Mesenchymal stem cell (in vitro differentiated cells and primary cell): Measurements from ENCODE around the gene H3-3A.

Experiments used
- DNase-seq: peaks from one replicate; pipeline ENCODE4 v3.0.0-alpha.2; 2013
- H2AFZ ChIP-seq: one replicate; pipeline ENCODE4 v1.6.1; 2013; ENCODE audit warnings: low read depth, mild to moderate bottlenecking, control low read depth, inconsistent platforms, low read length, moderate library complexity
- H2AK5ac ChIP-seq: 2 replicates; pipeline ENCODE4 v1.6.1; 2013; ENCODE audit warnings: low read length, moderate library complexity, mild to moderate bottlenecking, inconsistent platforms; ENCODE audit not compliant: severe bottlenecking
- H2BK120ac ChIP-seq: one replicate; pipeline ENCODE4 v1.6.1; 2013; ENCODE audit warnings: low read depth, mild to moderate bottlenecking, inconsistent platforms, low read length, moderate library complexity
- H2BK12ac ChIP-seq, 2 experiments: one replicate each; pipeline ENCODE4 v1.6.1; 2013; ENCODE audit warnings: inconsistent platforms in 2 of 2, low read length in 2 of 2, mild to moderate bottlenecking in 2 of 2, moderate library complexity in 2 of 2, control low read depth in 1 of 2
- H2BK15ac ChIP-seq: one replicate; pipeline ENCODE4 v1.6.1; 2013; ENCODE audit warnings: mild to moderate bottlenecking, low read depth, inconsistent platforms; ENCODE audit not compliant: poor library complexity, severe bottlenecking
- H2BK5ac ChIP-seq: 2 replicates; pipeline ENCODE4 v1.6.1; 2013; ENCODE audit warnings: low read depth, mild to moderate bottlenecking, low read length, control low read depth, inconsistent platforms; ENCODE audit not compliant: poor library complexity, severe bottlenecking
- H3K14ac ChIP-seq, 2 experiments: one replicate each; pipeline ENCODE4 v1.6.1; 2013; ENCODE audit warnings: inconsistent platforms in 2 of 2, low read length in 2 of 2, control low read depth in 1 of 2, mild to moderate bottlenecking in 1 of 2, moderate library complexity in 1 of 2
- H3K18ac ChIP-seq, 2 experiments: one replicate each; pipeline ENCODE4 v1.6.1; 2013; ENCODE audit warnings: inconsistent platforms in 2 of 2, low read length in 2 of 2, control low read depth in 1 of 2, low read depth in 1 of 2, mild to moderate bottlenecking in 1 of 2
- H3K23ac ChIP-seq, 2 experiments: one replicate each; pipeline ENCODE4 v1.6.1; 2013; ENCODE audit warnings: inconsistent platforms in 2 of 2, low read length in 2 of 2, mild to moderate bottlenecking in 2 of 2, moderate library complexity in 2 of 2, control low read depth in 1 of 2
- H3K27ac ChIP-seq: 2 replicates; pipeline ENCODE4 v1.5.1; 2013; ENCODE audit warnings: mild to moderate bottlenecking, moderate library complexity, low read length, control low read depth, inconsistent platforms; ENCODE audit not compliant: poor library complexity, severe bottlenecking
- H3K27me3 ChIP-seq, 2 experiments: 2 replicates each; pipeline versions ENCODE4 v1.6.1 to v1.7.0; 2013; ENCODE audit warnings: low read length in 2 of 2, mild to moderate bottlenecking in 2 of 2, moderate library complexity in 2 of 2, control low read depth in 1 of 2, inconsistent platforms in 1 of 2; ENCODE audit not compliant: control insufficient read depth in 1 of 2, insufficient read depth in 1 of 2
- H3K36me3 ChIP-seq, 2 experiments: 2 replicates each; pipeline versions ENCODE4 v1.6.1 to v1.7.0; 2013; ENCODE audit warnings: low read length in 2 of 2, control low read depth in 1 of 2, inconsistent platforms in 1 of 2, low read depth in 1 of 2, mild to moderate bottlenecking in 1 of 2; ENCODE audit not compliant: insufficient read depth in 2 of 2, control insufficient read depth in 1 of 2
- H3K4ac ChIP-seq, 2 experiments: one replicate each; pipeline ENCODE4 v1.6.1; 2013; ENCODE audit warnings: inconsistent platforms in 2 of 2, low read length in 2 of 2, mild to moderate bottlenecking in 2 of 2, moderate library complexity in 2 of 2, control low read depth in 1 of 2, low read depth in 1 of 2
- H3K4me1 ChIP-seq: 2 replicates; pipeline ENCODE4 v1.6.1; 2013; ENCODE audit warnings: low read depth, low read length, control low read depth; ENCODE audit not compliant: control insufficient read depth, insufficient read depth
- H3K4me2 ChIP-seq: 2 replicates; pipeline ENCODE4 v1.6.1; 2013; ENCODE audit warnings: low read length, mild to moderate bottlenecking, inconsistent platforms; ENCODE audit not compliant: poor library complexity, severe bottlenecking
- H3K4me3 ChIP-seq, 2 experiments: 2 replicates each; pipeline versions ENCODE4 v1.5.1 to v1.7.0; 2013; ENCODE audit warnings: low read length in 2 of 2, mild to moderate bottlenecking in 2 of 2, control low read depth in 1 of 2, low read depth in 1 of 2; ENCODE audit not compliant: insufficient read depth in 1 of 2
- H3K79me1 ChIP-seq: replicated peaks from 2 replicates; pipeline ENCODE4 v1.6.1; 2013; ENCODE audit warnings: mild to moderate bottlenecking, control low read depth, low read length, inconsistent platforms; ENCODE audit not compliant: poor library complexity, severe bottlenecking
- H3K9ac ChIP-seq: 2 replicates; pipeline ENCODE4 v1.7.0; 2013; ENCODE audit warnings: mild to moderate bottlenecking, low read length, moderate library complexity
- H3K9me3 ChIP-seq: 2 replicates; pipeline ENCODE4 v1.7.0; 2013; ENCODE audit warnings: mild to moderate bottlenecking, low read length; ENCODE audit not compliant: control insufficient read depth
- H4K8ac ChIP-seq: one replicate; pipeline ENCODE4 v1.6.1; 2013; ENCODE audit warnings: inconsistent platforms, mild to moderate bottlenecking, low read length, moderate library complexity
- H4K91ac ChIP-seq: one replicate; pipeline ENCODE4 v1.6.1; 2013; ENCODE audit warnings: mild to moderate bottlenecking, low read length, inconsistent platforms
- WGBS: methylation state at CpG from one replicate; pipeline ENCODE4 v1.1.7; 2013; ENCODE audit warnings: mixed read lengths; 5-methylcytosine and 5-hydroxymethylcytosine counted together

The H3-3A gene

GRCh38 chr1:226117330-226117729 lies 54.8 kb downstream of the H3-3A start:
- H3K4me3 ChIP-seq, result no peak overlapping the region
- H4K91ac ChIP-seq, result no peak overlapping the region
- no peak overlapping the region for H2BK5ac ChIP-seq
- no peak overlapping the region for H3K9ac ChIP-seq
- no peak overlapping the region for H2AK5ac ChIP-seq
- no peak overlapping the region for H2BK120ac ChIP-seq
- H2BK12ac ChIP-seq, result no peak overlapping the region
- H3K27me3 ChIP-seq, result peaks cover 0 to 21% of the 10 kb centered on the region in 2 experiments
- no peak overlapping the region for H3K4me2 ChIP-seq
- H3K4ac ChIP-seq, result no peak overlapping the region
- no peak overlapping the region for H3K14ac ChIP-seq
- peaks cover 3% of the 10 kb centered on the region for H3K4me1 ChIP-seq
- H4K8ac ChIP-seq, result no peak overlapping the region
- no peak overlapping the region for H3K18ac ChIP-seq
- no peak overlapping the region for H2BK15ac ChIP-seq
- no peaks in the 10 kb centered on the region for H3K36me3 ChIP-seq
- WGBS, result 98% methylated on average over 4 of the region's 6 CpGs
- H3K79me1 ChIP-seq, result no peaks in the 10 kb centered on the region
- H2AFZ ChIP-seq, result no peak overlapping the region
- no peak for DNase-seq
- H3K23ac ChIP-seq, result no peak overlapping the region
- no peaks in the 10 kb centered on the region for H3K9me3 ChIP-seq
- no peak overlapping the region for H3K27ac ChIP-seq

GRCh38 chr1:226118357-226118756 lies 55.8 kb downstream of the H3-3A start:
- Histone ChIP-seq H3K27me3 (peaks cover 0 to 21% of the 10 kb centered on the region in 2 experiments), H2BK15ac (no peak overlapping the region), H3K36me3 (no peaks in the 10 kb centered on the region), H2BK120ac (no peak overlapping the region), H2BK5ac (no peak overlapping the region), H3K9ac (no peak overlapping the region), H3K79me1 (no peaks in the 10 kb centered on the region), H3K23ac (no peak overlapping the region), H3K4me3 (no peak overlapping the region), H3K14ac (no peak overlapping the region), H2AK5ac (no peak overlapping the region), H3K18ac (no peak overlapping the region), H4K91ac (no peak overlapping the region), H4K8ac (no peak overlapping the region), H3K27ac (no peak overlapping the region), H3K4me2 (no peak overlapping the region), H3K4ac (no peak overlapping the region), H3K9me3 (no peaks in the 10 kb centered on the region), H2AFZ (no peak overlapping the region), H3K4me1 (peaks cover 9% of the 10 kb centered on the region), H2BK12ac (no peak overlapping the region)
- WGBS, result 88% methylated on average over 4 of the region's 4 CpGs
- DNase-seq, result no peak

- H3K23ac ChIP-seq, result no peak overlapping the region
- H3K79me1 ChIP-seq, result no peaks in the 10 kb centered on the region
Observed at GRCh38 chr1:226119169-226119568, 56.7 kb downstream of the H3-3A start.

GRCh38 chr1:226120398-226120797 lies 57.9 kb downstream of the H3-3A start:
- no peak overlapping the region for H3K23ac ChIP-seq
- DNase-seq, result no peak
- no peak overlapping the region for H2BK15ac ChIP-seq
- H2BK5ac ChIP-seq, result no peak overlapping the region
- H3K4me3 ChIP-seq, result no peak overlapping the region
- no peak overlapping the region for H3K27ac ChIP-seq
- H3K4me2 ChIP-seq, result no peak overlapping the region
- H2AK5ac ChIP-seq, result no peak overlapping the region
- no peak overlapping the region for H3K9ac ChIP-seq
- no peak overlapping the region for H2AFZ ChIP-seq
- peaks cover 9% of the 10 kb centered on the region for H3K4me1 ChIP-seq
- WGBS, result 89% methylated on average over 5 of the region's 5 CpGs
- H3K18ac ChIP-seq, result no peak overlapping the region
- no peak overlapping the region for H4K8ac ChIP-seq
- H3K4ac ChIP-seq, result no peak overlapping the region
- no peaks in the 10 kb centered on the region for H3K79me1 ChIP-seq
- no peaks in the 10 kb centered on the region for H3K36me3 ChIP-seq
- H2BK12ac ChIP-seq, result no peak overlapping the region
- no peaks in the 10 kb centered on the region for H3K9me3 ChIP-seq
- H3K14ac ChIP-seq, result no peak overlapping the region
- H2BK120ac ChIP-seq, result no peak overlapping the region
- H4K91ac ChIP-seq, result no peak overlapping the region
- H3K27me3 ChIP-seq, result peaks cover 0 to 21% of the 10 kb centered on the region in 2 experiments

More at GRCh38 chr1:226119169-226119568, 56.7 kb downstream of the H3-3A start:
- no peak for DNase-seq
- H4K91ac ChIP-seq, result no peak overlapping the region
- WGBS, result 83% methylated on average over 5 of the region's 6 CpGs
- H3K9ac ChIP-seq, result no peak overlapping the region
- H4K8ac ChIP-seq, result no peak overlapping the region
- no peak overlapping the region for H3K18ac ChIP-seq
- H3K4me2 ChIP-seq, result no peak overlapping the region
- H3K9me3 ChIP-seq, result no peaks in the 10 kb centered on the region
- no peak overlapping the region for H2BK12ac ChIP-seq
- H2AK5ac ChIP-seq, result no peak overlapping the region
- H2BK120ac ChIP-seq, result no peak overlapping the region
- peaks cover 0 to 21% of the 10 kb centered on the region in 2 experiments for H3K27me3 ChIP-seq
- no peak overlapping the region for H3K4me3 ChIP-seq
- no peak overlapping the region for H3K14ac ChIP-seq
- peaks cover 9% of the 10 kb centered on the region for H3K4me1 ChIP-seq
- no peak overlapping the region for H3K27ac ChIP-seq
- H3K4ac ChIP-seq, result no peak overlapping the region
- no peak overlapping the region for H2BK5ac ChIP-seq
- no peak overlapping the region for H2BK15ac ChIP-seq
- H3K36me3 ChIP-seq, result no peaks in the 10 kb centered on the region
- no peak overlapping the region for H2AFZ ChIP-seq
